Activated naive CD4-positive, alpha-beta T cell treated with Interleukin-2 at 50 U/mL for 16 hours (primary cell): ENCODE measurements around the gene DEFB124.
"Not testable (repeated sequence)": the region's sequence is repeated elsewhere in the genome, so short reads cannot be mapped to it uniquely, and the experiment has no call there.

Source experiments
- DNase-seq: peaks from one replicate; pipeline ENCODE4 v3.0.0-alpha.2; 2020

Gene DEFB124

GRCh38 chr20:31485450-31486339, 10.8 kb upstream of the DEFB124 start:
- DNase-seq: no peak

- no peak for DNase-seq
These were observed 9.1 kb upstream of the DEFB124 start for GRCh38 chr20:31484001-31484400.

- no peak for DNase-seq
These were observed 1.8 kb upstream of the DEFB124 start for GRCh38 chr20:31476643-31477215.

GRCh38 chr20:31476294-31476585, 1.3 kb upstream of the DEFB124 start:
- no peak for DNase-seq

- DNase-seq: no peak
These were observed 756 bp upstream of the DEFB124 start for GRCh38 chr20:31475472-31476293.

- no peak for DNase-seq
These were observed 860 bp downstream of the DEFB124 start for GRCh38 chr20:31474097-31474436.

GRCh38 chr20:31473331-31474096, 1.4 kb downstream of the DEFB124 start:
- no peak for DNase-seq

GRCh38 chr20:31472395-31473330, 2.3 kb downstream of the DEFB124 start:
- DNase-seq: no peak

- DNase-seq: not testable (repeated sequence)
These were observed 4.0 kb downstream of the DEFB124 start for GRCh38 chr20:31470946-31471345.

GRCh38 chr20:31454361-31454760, 20.6 kb downstream of the DEFB124 start:
- no peak for DNase-seq

GRCh38 chr20:31452575-31452974, 22.4 kb downstream of the DEFB124 start:
- DNase-seq: no peak

- DNase-seq: no peak
These were observed 25.2 kb downstream of the DEFB124 start for GRCh38 chr20:31449511-31450414.

- no peak for DNase-seq
These were observed 28.7 kb downstream of the DEFB124 start for GRCh38 chr20:31446084-31446819.

- DNase-seq: no peak
These were observed 34.8 kb downstream of the DEFB124 start, which contains the start of gene DEFB123 for GRCh38 chr20:31440012-31440659. TSS of gene DEFB123 (plus strand) at chr20:31440632. CDS start at chr20:31440699, 67 bp downstream.

- DNase-seq: no peak
These were observed 44.3 kb downstream of the DEFB124 start for GRCh38 chr20:31430568-31431115.

- not testable (repeated sequence) for DNase-seq
These were observed 47.4 kb downstream of the DEFB124 start for GRCh38 chr20:31427576-31427975.

- DNase-seq: not testable (repeated sequence)
These were observed 47.9 kb downstream of the DEFB124 start for GRCh38 chr20:31426891-31427551.

GRCh38 chr20:31425797-31426196, 49.1 kb downstream of the DEFB124 start:
- DNase-seq: no peak
